Loucy (cell line): ENCODE results near the gene UGP2.

Source experiments
- H2AFZ ChIP-seq: fragments of 200-600 bp; sonication (generic); 2 replicates; pipeline ENCODE4 v1.6.0; 2016; ENCODE audit warnings: antibody characterized with exemption, mild to moderate bottlenecking, low read length, moderate library complexity
- H3F3A ChIP-seq: fragments of 200-600 bp; 2 replicates; pipeline ENCODE4 v1.6.0; 2016; ENCODE audit warnings: antibody characterized with exemption, low read depth, mild to moderate bottlenecking
- H3K27me3 ChIP-seq: fragments of 200-600 bp; sonication (generic); 2 replicates; pipeline ENCODE4 v1.6.1; 2014; ENCODE audit warnings: low read length, mild to moderate bottlenecking; ENCODE audit not compliant: insufficient read depth, poor library complexity, severe bottlenecking
- H3K36me3 ChIP-seq: fragments of 200-600 bp; sonication (generic); 2 replicates; pipeline ENCODE4 v1.6.1; 2016; ENCODE audit warnings: low read length; ENCODE audit not compliant: insufficient read depth
- H3K4me1 ChIP-seq: fragments of 200-600 bp; sonication (generic); 2 replicates; pipeline ENCODE4 v1.5.1; 2014; ENCODE audit warnings: low read length, mild to moderate bottlenecking; ENCODE audit not compliant: insufficient read depth, poor library complexity, severe bottlenecking
- H3K4me2 ChIP-seq: fragments of 200-600 bp; sonication (generic); 2 replicates; pipeline ENCODE4 v1.6.0; 2014; ENCODE audit warnings: antibody characterized with exemption, low read length, low read depth, mild to moderate bottlenecking; ENCODE audit not compliant: poor library complexity, severe bottlenecking
- H3K4me3 ChIP-seq: fragments of 200-600 bp; sonication (generic); 2 replicates; pipeline ENCODE4 v1.5.1; 2014; ENCODE audit warnings: low read length, mild to moderate bottlenecking, mixed read lengths; ENCODE audit not compliant: poor library complexity, severe bottlenecking
- H3K79me2 ChIP-seq: fragments of 200-600 bp; sonication (generic); 2 replicates; pipeline ENCODE4 v1.6.1; 2014; ENCODE audit warnings: low read length; ENCODE audit not compliant: insufficient read depth
- H3K9ac ChIP-seq: fragments of 200-600 bp; sonication (generic); 2 replicates; pipeline ENCODE4 v1.6.0; 2014; ENCODE audit warnings: mild to moderate bottlenecking, low read depth, low read length, moderate library complexity; ENCODE audit not compliant: poor library complexity, severe bottlenecking
- H3K9me2 ChIP-seq: fragments of 200-600 bp; sonication (generic); replicated peaks from 2 replicates; pipeline ENCODE4 v1.6.1; 2016; ENCODE audit warnings: low read depth, low read length, mixed read lengths
- H3K9me3 ChIP-seq: fragments of 200-600 bp; sonication (generic); 2 replicates; pipeline ENCODE4 v1.6.1; 2014; ENCODE audit warnings: mild to moderate bottlenecking, antibody characterized with exemption, low read length, low read depth; ENCODE audit not compliant: insufficient read depth
- H4K20me1 ChIP-seq: fragments of 200-600 bp; sonication (generic); 2 replicates; pipeline ENCODE4 v1.6.0; 2014; ENCODE audit warnings: antibody characterized with exemption, low read length, mild to moderate bottlenecking; ENCODE audit not compliant: insufficient read depth, poor library complexity, severe bottlenecking
- EZH2phosphoT487 ChIP-seq: fragments of 200-600 bp; IDR thresholded peaks from 2 replicates; pipeline ENCODE4 v1.6.1; 2018; ENCODE audit warnings: antibody characterized with exemption, mild to moderate bottlenecking, moderate library complexity, borderline replicate concordance
- TF ChIP-seq, protein P1 (sequence below): fragments of 200-600 bp; sonication (generic); conservative IDR thresholded peaks from 2 replicates; pipeline ENCODE4 v1.5.1; 2014; ENCODE audit warnings: mild to moderate bottlenecking, antibody characterized with exemption, low read length

UGP2 gene

DNA sequence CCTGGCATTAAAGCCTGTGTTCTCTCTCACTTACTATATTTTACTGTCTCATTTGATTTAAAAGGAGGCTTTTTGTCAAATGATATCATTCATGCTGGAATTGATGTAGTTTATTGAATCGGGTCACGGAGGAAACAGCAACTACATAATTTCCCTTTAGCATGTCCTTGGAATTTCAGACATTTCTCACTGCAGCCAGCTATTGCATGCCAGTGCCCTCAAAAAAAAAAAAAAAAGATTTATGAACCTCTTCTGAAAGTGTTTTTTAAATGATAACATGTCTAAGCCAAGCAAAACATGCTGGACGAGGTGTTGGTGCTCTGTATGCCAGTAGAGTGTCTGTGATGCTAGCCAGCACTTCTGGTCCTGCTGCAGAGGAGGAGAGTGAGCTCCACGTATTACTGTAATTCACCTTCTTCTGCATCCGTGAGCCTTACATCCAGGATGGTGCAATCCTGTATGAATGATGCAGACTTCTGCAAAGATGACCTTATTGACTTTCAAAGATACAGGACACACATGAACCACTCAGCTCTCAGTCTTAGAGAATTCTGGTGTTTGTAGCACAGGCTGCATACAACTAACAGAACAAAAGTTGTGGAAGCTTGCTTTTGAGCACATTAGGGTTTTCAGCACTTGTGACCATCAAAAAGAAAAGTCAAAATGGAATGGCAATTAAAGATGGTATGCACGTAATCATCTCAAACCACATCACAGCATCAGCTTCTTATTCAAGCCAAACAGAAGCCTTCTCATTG, 31.1 kb downstream of the UGP2 start:
- Histone ChIP-seq H3K4me2 (no peak overlapping the region), H3K9me3 (no peaks in the 10 kb centered on the region; the same call in 1 of the 2 replicates), H3F3A (no peaks in the 10 kb centered on the region), H3K4me3 (no peak overlapping the region), H3K79me2 (peaks cover 75% of the 10 kb centered on the region), H3K4me1 (no peaks in the 10 kb centered on the region), H4K20me1 (no peaks in the 10 kb centered on the region), H3K27me3 (no peaks in the 10 kb centered on the region), H3K9me2 (no peaks in the 10 kb centered on the region), H3K9ac (no peak overlapping the region), H3K36me3 (peaks cover 45% of the 10 kb centered on the region; the same call in 1 of the 2 replicates), H2AFZ (no peak overlapping the region)
- no peak for TF ChIP-seq EZH2phosphoT487
- TF ChIP-seq, protein P1, sequence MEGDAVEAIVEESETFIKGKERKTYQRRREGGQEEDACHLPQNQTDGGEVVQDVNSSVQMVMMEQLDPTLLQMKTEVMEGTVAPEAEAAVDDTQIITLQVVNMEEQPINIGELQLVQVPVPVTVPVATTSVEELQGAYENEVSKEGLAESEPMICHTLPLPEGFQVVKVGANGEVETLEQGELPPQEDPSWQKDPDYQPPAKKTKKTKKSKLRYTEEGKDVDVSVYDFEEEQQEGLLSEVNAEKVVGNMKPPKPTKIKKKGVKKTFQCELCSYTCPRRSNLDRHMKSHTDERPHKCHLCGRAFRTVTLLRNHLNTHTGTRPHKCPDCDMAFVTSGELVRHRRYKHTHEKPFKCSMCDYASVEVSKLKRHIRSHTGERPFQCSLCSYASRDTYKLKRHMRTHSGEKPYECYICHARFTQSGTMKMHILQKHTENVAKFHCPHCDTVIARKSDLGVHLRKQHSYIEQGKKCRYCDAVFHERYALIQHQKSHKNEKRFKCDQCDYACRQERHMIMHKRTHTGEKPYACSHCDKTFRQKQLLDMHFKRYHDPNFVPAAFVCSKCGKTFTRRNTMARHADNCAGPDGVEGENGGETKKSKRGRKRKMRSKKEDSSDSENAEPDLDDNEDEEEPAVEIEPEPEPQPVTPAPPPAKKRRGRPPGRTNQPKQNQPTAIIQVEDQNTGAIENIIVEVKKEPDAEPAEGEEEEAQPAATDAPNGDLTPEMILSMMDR, result no peak

GRCh38 chr2:63874204-63875130, 32.8 kb downstream of the UGP2 start:
- peaks cover 54% of the 10 kb centered on the region; the same call in 1 of the 2 replicates for H3K36me3 ChIP-seq
- no peak overlapping the region for H3K4me2 ChIP-seq
- no peaks in the 10 kb centered on the region for H3K27me3 ChIP-seq
- H3K9me3 ChIP-seq, result no peaks in the 10 kb centered on the region; the same call in 1 of the 2 replicates
- H3K79me2 ChIP-seq, result peaks cover 66% of the 10 kb centered on the region
- no peaks in the 10 kb centered on the region for H4K20me1 ChIP-seq
- no peaks in the 10 kb centered on the region for H3K4me1 ChIP-seq
- H3K4me3 ChIP-seq, result no peak overlapping the region
- H3F3A ChIP-seq, result no peaks in the 10 kb centered on the region
- no peak overlapping the region for H3K9ac ChIP-seq
- H2AFZ ChIP-seq, result no peak overlapping the region
- H3K9me2 ChIP-seq, result no peaks in the 10 kb centered on the region
- TF ChIP-seq EZH2phosphoT487, result no peak
- TF ChIP-seq, protein P1, result no peak

DNA sequence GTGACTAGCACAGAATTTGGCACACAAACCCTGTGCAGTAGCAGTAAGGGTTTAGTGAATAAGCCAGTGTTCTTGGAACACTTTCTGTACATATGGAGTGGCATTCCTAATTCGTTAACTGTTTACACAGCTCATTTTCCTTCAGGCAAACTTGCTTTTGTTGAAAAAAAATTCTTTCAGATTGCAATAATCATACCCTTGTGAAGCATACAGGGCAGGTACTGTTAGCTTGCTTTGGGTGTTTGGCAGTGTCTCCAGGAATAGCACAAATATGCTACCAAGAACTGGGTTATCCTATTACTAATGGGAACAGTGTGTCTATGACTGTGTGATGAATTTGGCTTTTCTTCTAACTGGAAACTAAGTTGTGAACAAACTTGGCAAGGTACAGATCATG, 33.4 kb downstream of the UGP2 start:
- Histone ChIP-seq H3K79me2 (peaks cover 62% of the 10 kb centered on the region), H3K27me3 (no peaks in the 10 kb centered on the region), H2AFZ (no peak overlapping the region), H3K4me2 (no peak overlapping the region), H3K36me3 (peaks cover 54% of the 10 kb centered on the region; the same call in 1 of the 2 replicates), H3K9me2 (no peaks in the 10 kb centered on the region), H3K4me1 (no peaks in the 10 kb centered on the region), H3K9ac (no peak overlapping the region), H3K9me3 (no peaks in the 10 kb centered on the region; the same call in 1 of the 2 replicates), H3K4me3 (no peak overlapping the region), H4K20me1 (no peaks in the 10 kb centered on the region), H3F3A (no peaks in the 10 kb centered on the region)
- no peak for TF ChIP-seq EZH2phosphoT487
- TF ChIP-seq, protein P1, result no peak
